D721Med (cell line): ENCODE results near the gene C11orf91.

ENCODE experiments used
- DNase-seq: peaks from one replicate; pipeline ENCODE4 v3.0.0; 2011; ENCODE audit warnings: low spot score; ENCODE audit not compliant: insufficient read length
- FAIRE-seq: peaks from 2 replicates; lab custom pipeline; 2011; peaks lifted over from hg19 to GRCh38; lab: Jason Lieb, UNC
- TF ChIP-seq, protein P1 (sequence below): IDR thresholded peaks from 2 replicates; pipeline ENCODE4 v1.5.1; 2012; ENCODE audit warnings: mild to moderate bottlenecking, control low read depth; ENCODE audit not compliant: insufficient read depth; ENCODE audit errors: missing control alignments

The C11orf91 gene

GRCh38 chr11:33652930-33653329 lies 47.7 kb downstream of the C11orf91 start:
- FAIRE-seq (no peak), DNase-seq (no peak)
- TF ChIP-seq, protein P1, sequence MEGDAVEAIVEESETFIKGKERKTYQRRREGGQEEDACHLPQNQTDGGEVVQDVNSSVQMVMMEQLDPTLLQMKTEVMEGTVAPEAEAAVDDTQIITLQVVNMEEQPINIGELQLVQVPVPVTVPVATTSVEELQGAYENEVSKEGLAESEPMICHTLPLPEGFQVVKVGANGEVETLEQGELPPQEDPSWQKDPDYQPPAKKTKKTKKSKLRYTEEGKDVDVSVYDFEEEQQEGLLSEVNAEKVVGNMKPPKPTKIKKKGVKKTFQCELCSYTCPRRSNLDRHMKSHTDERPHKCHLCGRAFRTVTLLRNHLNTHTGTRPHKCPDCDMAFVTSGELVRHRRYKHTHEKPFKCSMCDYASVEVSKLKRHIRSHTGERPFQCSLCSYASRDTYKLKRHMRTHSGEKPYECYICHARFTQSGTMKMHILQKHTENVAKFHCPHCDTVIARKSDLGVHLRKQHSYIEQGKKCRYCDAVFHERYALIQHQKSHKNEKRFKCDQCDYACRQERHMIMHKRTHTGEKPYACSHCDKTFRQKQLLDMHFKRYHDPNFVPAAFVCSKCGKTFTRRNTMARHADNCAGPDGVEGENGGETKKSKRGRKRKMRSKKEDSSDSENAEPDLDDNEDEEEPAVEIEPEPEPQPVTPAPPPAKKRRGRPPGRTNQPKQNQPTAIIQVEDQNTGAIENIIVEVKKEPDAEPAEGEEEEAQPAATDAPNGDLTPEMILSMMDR: no peak

- no peak for FAIRE-seq
- no peak for DNase-seq
- TF ChIP-seq, protein P1: no peak
Observed at GRCh38 chr11:33652431-33652830, 48.2 kb downstream of the C11orf91 start.

DNA sequence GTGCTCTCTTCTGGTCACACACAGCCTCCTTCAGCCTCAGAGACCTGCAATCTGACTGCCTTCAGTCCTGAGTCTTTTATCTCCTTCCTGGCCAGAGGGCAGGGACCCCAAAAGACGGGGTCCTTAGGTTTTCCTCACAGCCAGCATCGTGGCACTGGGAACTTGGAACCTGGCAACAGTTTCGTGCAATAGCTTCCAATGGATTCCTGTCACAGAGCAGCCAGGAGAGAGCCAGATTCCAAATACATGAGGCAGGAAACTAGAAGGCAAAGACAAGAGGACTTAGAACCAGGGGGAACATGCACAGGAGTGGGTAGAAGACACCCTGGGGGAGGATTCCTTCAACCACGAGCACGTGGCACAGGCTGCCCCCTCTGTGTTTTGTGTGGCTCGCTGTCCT lies 48.6 kb downstream of the C11orf91 start:
- DNase-seq: no peak
- no peak for FAIRE-seq
- TF ChIP-seq, protein P1: no peak

DNA sequence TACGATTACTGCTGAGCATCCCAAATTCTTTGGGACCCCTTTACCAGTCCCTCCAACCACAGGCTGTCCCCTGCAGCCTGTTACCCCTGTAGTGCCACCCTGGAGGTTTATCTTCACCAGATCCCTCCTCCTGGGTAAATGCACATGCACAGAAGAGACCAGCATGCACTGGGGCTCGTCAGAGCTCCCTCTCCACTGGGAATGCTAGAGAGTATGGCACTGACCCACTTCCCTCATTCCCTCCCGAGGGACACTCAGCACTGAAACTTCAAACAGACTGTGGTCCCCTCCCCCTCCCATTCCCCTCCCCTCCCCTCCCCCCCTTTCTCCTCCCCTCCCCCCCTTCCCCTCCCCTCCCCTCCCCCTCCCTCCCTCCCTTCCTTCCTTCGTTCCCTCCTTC lies 49.1 kb downstream of the C11orf91 start:
- TF ChIP-seq, protein P1: no peak

GRCh38 chr11:33649944-33650343 lies 50.7 kb downstream of the C11orf91 start:
- no peak for DNase-seq
- FAIRE-seq: no peak
- TF ChIP-seq, protein P1: no peak

More for the DNA sequence above, 49.1 kb downstream of the C11orf91 start:
- FAIRE-seq (no peak), DNase-seq (no peak)
